Astrocyte (in vitro differentiated cells and primary cell): Measurements from ENCODE around the gene DMPK. TPM values are rescaled to one million over a fixed set of nuclear protein-coding genes. Genes with fewer than 3 reads are reported as not detected.

ENCODE experiments used
- DNase-seq: peaks from one replicate; pipeline ENCODE4 v3.0.0-alpha.2; 2010; ENCODE audit warnings: low read depth
- FAIRE-seq: peaks from 2 replicates; lab custom pipeline; 2011; peaks lifted over from hg19 to GRCh38; lab: Jason Lieb, UNC
- H2AFZ ChIP-seq: 2 replicates; pipeline ENCODE4 v1.6.0; 2012; ENCODE audit warnings: low read depth, low read length, inconsistent platforms
- H3K27ac ChIP-seq: 2 replicates; pipeline ENCODE4 v1.5.1; 2011; ENCODE audit warnings: low read depth, low read length, inconsistent platforms
- H3K27me3 ChIP-seq: 2 replicates; pipeline ENCODE4 v1.6.0; 2011; ENCODE audit warnings: low read length, inconsistent platforms; ENCODE audit not compliant: insufficient read depth
- H3K36me3 ChIP-seq: 2 replicates; pipeline ENCODE4 v1.5.1; 2011; ENCODE audit warnings: low read length, inconsistent platforms; ENCODE audit not compliant: insufficient read depth
- H3K4me1 ChIP-seq: 2 replicates; pipeline ENCODE4 v1.5.1; 2011; ENCODE audit warnings: low read length, inconsistent platforms; ENCODE audit not compliant: insufficient read depth
- H3K4me2 ChIP-seq: 2 replicates; pipeline ENCODE4 v1.6.0; 2012; ENCODE audit warnings: low read length, inconsistent platforms
- H3K4me3 ChIP-seq: 2 replicates; pipeline ENCODE4 v1.5.1; 2011; ENCODE audit warnings: low read depth, mild to moderate bottlenecking, low read length, inconsistent platforms; ENCODE audit not compliant: insufficient read depth
- H3K79me2 ChIP-seq: 2 replicates; pipeline ENCODE4 v1.6.0; 2012; ENCODE audit warnings: mild to moderate bottlenecking, low read length, inconsistent platforms; ENCODE audit not compliant: insufficient read depth
- H3K9ac ChIP-seq: 2 replicates; pipeline ENCODE4 v1.6.0; 2012; ENCODE audit warnings: mild to moderate bottlenecking, low read length, inconsistent platforms
- H3K9me3 ChIP-seq: 2 replicates; pipeline ENCODE4 v1.5.1; 2012; ENCODE audit warnings: low read depth, mild to moderate bottlenecking, low read length, inconsistent platforms; ENCODE audit not compliant: insufficient read depth
- H4K20me1 ChIP-seq: 2 replicates; pipeline ENCODE4 v1.6.0; 2012; ENCODE audit warnings: low read length, inconsistent platforms; ENCODE audit not compliant: insufficient read depth
- H3K27ac Mint-ChIP-seq: one replicate; pipeline ENCODE4 v1.8.0; 2021; ENCODE audit warnings: mild to moderate bottlenecking, mixed read lengths; ENCODE audit not compliant: unreplicated experiment
- H3K27me3 Mint-ChIP-seq: one replicate; pipeline ENCODE4 v1.8.0; 2021; ENCODE audit warnings: low read depth, mixed read lengths; ENCODE audit not compliant: unreplicated experiment
- H3K36me3 Mint-ChIP-seq: one replicate; pipeline ENCODE4 v1.8.0; 2021; ENCODE audit warnings: low read depth, mixed read lengths; ENCODE audit not compliant: unreplicated experiment
- H3K4me1 Mint-ChIP-seq: one replicate; pipeline ENCODE4 v1.8.0; 2021; ENCODE audit warnings: low read depth, mixed read lengths; ENCODE audit not compliant: unreplicated experiment
- H3K4me3 Mint-ChIP-seq: one replicate; pipeline ENCODE4 v1.8.0; 2021; ENCODE audit warnings: mild to moderate bottlenecking, moderate library complexity, mixed read lengths; ENCODE audit not compliant: unreplicated experiment
- H3K9me3 Mint-ChIP-seq: one replicate; pipeline ENCODE4 v1.8.0; 2021; ENCODE audit warnings: mild to moderate bottlenecking, mixed read lengths; ENCODE audit not compliant: unreplicated experiment
- CTCF ChIP-seq: IDR thresholded peaks from 2 replicates; pipeline ENCODE4 v1.5.1; 2011; ENCODE audit warnings: low read depth, mild to moderate bottlenecking, inconsistent platforms, low read length, moderate library complexity; ENCODE audit not compliant: insufficient read depth
- EZH2 ChIP-seq: IDR thresholded peaks from 2 replicates; pipeline ENCODE4 v1.6.1; 2012; ENCODE audit warnings: mild to moderate bottlenecking, low read length, inconsistent platforms; ENCODE audit not compliant: insufficient read depth
- total RNA-seq: library from RNA; stranded (reverse); gene quantifications from 2 replicates; pipeline ENCODE4 v1.2.1, GENCODE V29; 2021

Gene DMPK
- total RNA-seq, 1 donor from 2014 or later, result 75.2 TPM

GRCh38 chr19:45766869-45767346 lies 15.4 kb downstream of the DMPK start:
- no peaks in the 10 kb centered on the region for H3K36me3 ChIP-seq
- no peaks in the 10 kb centered on the region for H3K27me3 ChIP-seq
- H3K9me3 ChIP-seq, result no peaks in the 10 kb centered on the region
- peak overlapping the region; percentile 85 for H3K4me3 ChIP-seq
- peak overlapping the region; percentile 100 for H3K4me2 ChIP-seq
- DNase-seq (no peak), FAIRE-seq (no peak)
- Mint-ChIP-seq H3K4me3 (peak overlapping the region; percentile 87), H3K27me3 (peaks cover 2% of the 10 kb centered on the region), H3K9me3 (no peaks in the 10 kb centered on the region), H3K27ac (peak overlapping the region; percentile 80), H3K36me3 (peaks cover 3% of the 10 kb centered on the region), H3K4me1 (peaks cover 12% of the 10 kb centered on the region)
- H3K9ac ChIP-seq, result peak overlapping the region; percentile 96
- H4K20me1 ChIP-seq, result peaks cover 14% of the 10 kb centered on the region
- peaks cover 37% of the 10 kb centered on the region for H3K4me1 ChIP-seq
- peaks cover 12% of the 10 kb centered on the region for H3K79me2 ChIP-seq
- TF ChIP-seq CTCF, result no peak
- TF ChIP-seq EZH2, result no peak
- H3K27ac ChIP-seq, result peak overlapping the region; percentile 95
- peak overlapping the region; percentile 43 for H2AFZ ChIP-seq

- peak overlapping the region; percentile 85 for H3K4me3 ChIP-seq
- peaks cover 9% of the 10 kb centered on the region for H4K20me1 ChIP-seq
- Mint-ChIP-seq H3K36me3 (peaks cover 3% of the 10 kb centered on the region), H3K27me3 (peaks cover 2% of the 10 kb centered on the region), H3K4me3 (no peak overlapping the region), H3K4me1 (peaks cover 11% of the 10 kb centered on the region), H3K27ac (no peak overlapping the region), H3K9me3 (no peaks in the 10 kb centered on the region)
- H3K4me1 ChIP-seq, result peaks cover 37% of the 10 kb centered on the region
- H3K27me3 ChIP-seq, result no peaks in the 10 kb centered on the region
- H3K27ac ChIP-seq, result peak overlapping the region; percentile 95
- H3K36me3 ChIP-seq, result no peaks in the 10 kb centered on the region
- no peaks in the 10 kb centered on the region for H3K9me3 ChIP-seq
- DNase-seq, result no peak
- peak overlapping the region; percentile 96 for H3K9ac ChIP-seq
- FAIRE-seq, result no peak
- H2AFZ ChIP-seq, result no peak overlapping the region
- TF ChIP-seq EZH2 (no peak), CTCF (no peak)
- peaks cover 12% of the 10 kb centered on the region for H3K79me2 ChIP-seq
- H3K4me2 ChIP-seq, result peak overlapping the region; percentile 100
These were observed 15.9 kb downstream of the DMPK start for GRCh38 chr19:45766296-45766868.

GRCh38 chr19:45765702-45766295 lies 16.5 kb downstream of the DMPK start:
- no peaks in the 10 kb centered on the region for H3K36me3 ChIP-seq
- peaks cover 3% of the 10 kb centered on the region for H4K20me1 ChIP-seq
- Mint-ChIP-seq H3K27me3 (peaks cover 2% of the 10 kb centered on the region), H3K36me3 (no peaks in the 10 kb centered on the region), H3K9me3 (no peaks in the 10 kb centered on the region), H3K4me1 (peaks cover 8% of the 10 kb centered on the region), H3K27ac (peak overlapping the region; percentile 84), H3K4me3 (no peak overlapping the region)
- H3K79me2 ChIP-seq, result peaks cover 12% of the 10 kb centered on the region
- TF ChIP-seq EZH2 (no peak), CTCF (no peak)
- H2AFZ ChIP-seq, result no peak overlapping the region
- H3K27me3 ChIP-seq, result no peaks in the 10 kb centered on the region
- no peak overlapping the region for H3K9ac ChIP-seq
- H3K27ac ChIP-seq, result no peak overlapping the region
- FAIRE-seq (no peak), DNase-seq (no peak)
- peaks cover 32% of the 10 kb centered on the region for H3K4me1 ChIP-seq
- H3K4me3 ChIP-seq, result no peak overlapping the region
- no peaks in the 10 kb centered on the region for H3K9me3 ChIP-seq
- no peak overlapping the region for H3K4me2 ChIP-seq
